Activated T-helper 1 cell treated with anti-CD3 and anti-CD28 coated beads, Interleukin-12 subunit alpha, Interleukin-12 subunit beta, Interleukin-2, Interleukin-4 antibody, amounts not matched to agents 30 ng/mL and 10 ng/mL and 1 ng/mL, durations not matched to agents 14 hours and 24 hours and 36 hours (primary cell): ENCODE measurements around the gene TRABD2A. TPM values are rescaled to one million over a fixed set of nuclear protein-coding genes. Genes with fewer than 3 reads are reported as not detected.
A peak's percentile ranks its signal among the peaks of the same experiment; 100 is the strongest.
"Not testable (repeated sequence)": the region's sequence is repeated elsewhere in the genome, so short reads cannot be mapped to it uniquely, and the experiment has no call there.

Experiments used
- DNase-seq: peaks from one replicate; pipeline ENCODE4 v3.0.0; 2021; ENCODE audit warnings: low spot score
- H3K27ac Mint-ChIP-seq: one replicate; pipeline ENCODE4 v1.8.0; 2021; ENCODE audit warnings: mild to moderate bottlenecking, mixed read lengths
- H3K27me3 Mint-ChIP-seq: one replicate; pipeline ENCODE4 v1.8.0; 2022; ENCODE audit warnings: mild to moderate bottlenecking, moderate library complexity, mixed read lengths; ENCODE audit not compliant: insufficient read depth
- H3K36me3 Mint-ChIP-seq: one replicate; pipeline ENCODE4 v1.8.0; 2021; ENCODE audit warnings: low read depth, mixed read lengths
- H3K4me1 Mint-ChIP-seq: one replicate; pipeline ENCODE4 v1.8.0; 2021; ENCODE audit warnings: low read depth, mixed read lengths
- H3K4me3 Mint-ChIP-seq: one replicate; pipeline ENCODE4 v1.8.0; 2021; ENCODE audit warnings: mild to moderate bottlenecking, moderate library complexity, mixed read lengths
- H3K9me3 Mint-ChIP-seq: one replicate; pipeline ENCODE4 v1.8.0; 2021; ENCODE audit warnings: mixed read lengths
- intact Hi-C: fragments of 100-400 bp; cut with micrococcal nuclease; formaldehyde crosslinking; loops from one replicate; pipeline ENCODE4 v1.15.1; 2024
- total RNA-seq: library from RNA; stranded (reverse); gene quantifications from 2 replicates; pipeline ENCODE4 v1.2.3, GENCODE V29; 2022

Gene TRABD2A
- total RNA-seq, 1 donor from 2014 or later, result 62.1 TPM

GRCh38 chr2:84882775-84883550 lies 2.1 kb upstream of the TRABD2A start:
- no peaks in the 10 kb centered on the region for H3K27me3 Mint-ChIP-seq
- no peak for DNase-seq
- H3K27ac Mint-ChIP-seq, result peak overlapping the region; percentile 99
- intact Hi-C loops, result loop anchor here (1.0 kb wide), 5 partner anchors 22 to 388 kb away; partner anchors contain the start of genes DNAH6 and TMSB10
- H3K4me3 Mint-ChIP-seq, result peak overlapping the region; percentile 97
- peaks cover 68% of the 10 kb centered on the region for H3K4me1 Mint-ChIP-seq
- H3K9me3 Mint-ChIP-seq, result no peaks in the 10 kb centered on the region
- peaks cover 3% of the 10 kb centered on the region for H3K36me3 Mint-ChIP-seq

DNA sequence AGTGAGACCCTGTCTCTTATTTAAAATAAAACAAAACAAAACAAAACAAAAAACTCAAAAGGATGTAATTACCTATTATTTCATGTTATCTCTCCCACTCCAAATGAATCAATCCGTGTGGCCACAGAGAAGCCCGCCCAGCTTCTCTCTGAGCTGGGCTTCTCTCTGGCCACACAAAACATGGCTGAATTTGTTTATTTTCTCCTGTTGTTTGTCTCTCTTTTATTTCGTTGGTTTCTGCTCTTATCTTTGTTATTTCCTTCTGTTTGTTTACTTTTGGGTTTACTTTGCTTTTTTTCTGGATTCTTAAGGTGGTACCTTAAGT lies 1.5 kb upstream of the TRABD2A start:
- H3K4me1 Mint-ChIP-seq, result peaks cover 71% of the 10 kb centered on the region
- intact Hi-C loops, result loop anchor here (1.0 kb wide), 5 partner anchors 23 to 387 kb away; partner anchors contain the start of genes DNAH6 and TMSB10
- H3K4me3 Mint-ChIP-seq, result peak overlapping the region; percentile 97
- DNase-seq, result no peak
- H3K9me3 Mint-ChIP-seq, result no peaks in the 10 kb centered on the region
- H3K27me3 Mint-ChIP-seq, result no peaks in the 10 kb centered on the region
- peak overlapping the region; percentile 99 for H3K27ac Mint-ChIP-seq
- peaks cover 6% of the 10 kb centered on the region for H3K36me3 Mint-ChIP-seq

DNA sequence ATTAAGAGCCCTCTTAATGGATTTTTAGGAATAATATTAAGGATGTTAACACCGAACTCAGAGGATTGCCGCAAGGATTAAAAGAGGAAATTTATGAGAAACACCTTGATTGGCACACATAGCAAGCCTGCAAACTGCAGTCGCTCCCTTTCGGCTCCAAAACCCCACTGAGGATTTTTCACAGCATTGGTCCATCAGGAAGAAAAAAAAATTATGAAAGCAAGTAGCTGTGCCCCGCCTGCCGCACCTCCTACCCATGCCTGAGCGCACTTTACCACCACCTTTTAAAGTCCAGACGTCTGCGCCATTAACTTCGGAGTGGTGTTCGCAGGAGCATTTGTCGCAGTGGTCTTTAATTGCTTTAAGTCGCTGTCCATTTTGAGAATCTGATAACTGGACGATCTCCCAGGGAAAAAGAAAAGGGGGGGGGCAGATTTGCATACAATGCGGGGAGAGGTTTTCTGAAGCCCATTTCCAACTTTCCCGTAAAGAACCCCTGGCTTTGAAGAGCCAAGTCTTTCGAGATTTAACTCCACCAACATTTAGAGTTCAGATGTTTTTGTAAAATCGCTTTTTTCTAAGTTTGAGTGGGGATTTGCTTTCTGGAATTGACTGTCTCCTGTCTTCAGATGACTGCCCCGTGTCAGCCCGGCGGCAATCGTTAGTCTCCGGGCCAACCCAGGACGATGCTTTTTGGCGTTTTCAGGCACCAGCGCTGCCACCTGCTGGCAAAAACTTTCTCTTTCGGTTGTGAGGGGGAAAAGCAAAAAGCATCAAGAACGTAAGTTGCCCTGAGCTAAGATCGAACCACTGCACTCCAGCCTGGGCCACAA lies 913 bp upstream of the TRABD2A start:
- Mint-ChIP-seq H3K36me3 (peaks cover 6% of the 10 kb centered on the region), H3K4me1 (peaks cover 71% of the 10 kb centered on the region), H3K27me3 (no peaks in the 10 kb centered on the region), H3K9me3 (no peaks in the 10 kb centered on the region), H3K4me3 (peak overlapping the region; percentile 97), H3K27ac (peak overlapping the region; percentile 99)
- DNase-seq, result peak; percentile 81
- intact Hi-C loops, result loop anchor here (1.0 to 2.0 kb wide), 8 partner anchors 17 to 422 kb away; partner anchors contain the start of genes DNAH6, SUCLG1 and TMSB10

DNA sequence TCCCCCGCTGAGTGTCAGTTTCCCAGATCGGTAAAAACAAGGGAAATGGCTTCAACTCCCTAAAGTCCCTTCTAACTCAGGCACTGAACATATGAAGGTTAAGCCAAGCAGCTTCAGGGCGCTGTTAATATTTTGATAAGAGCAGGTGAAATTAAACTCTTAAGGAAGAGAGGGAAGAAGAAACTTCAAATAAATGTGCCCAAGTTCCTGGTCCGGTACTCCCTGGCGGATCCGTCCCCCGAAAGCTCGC lies 564 bp downstream of the TRABD2A start:
- Mint-ChIP-seq H3K4me3 (peak overlapping the region; percentile 98), H3K27me3 (no peaks in the 10 kb centered on the region), H3K36me3 (peaks cover 14% of the 10 kb centered on the region), H3K27ac (peak overlapping the region; percentile 95), H3K4me1 (peaks cover 73% of the 10 kb centered on the region), H3K9me3 (no peaks in the 10 kb centered on the region)
- intact Hi-C loops, result loop anchor here (1.0 to 2.0 kb wide), 3 partner anchors 8 to 32 kb away; no protein-coding TSS in a partner anchor
- no peak for DNase-seq

DNA sequence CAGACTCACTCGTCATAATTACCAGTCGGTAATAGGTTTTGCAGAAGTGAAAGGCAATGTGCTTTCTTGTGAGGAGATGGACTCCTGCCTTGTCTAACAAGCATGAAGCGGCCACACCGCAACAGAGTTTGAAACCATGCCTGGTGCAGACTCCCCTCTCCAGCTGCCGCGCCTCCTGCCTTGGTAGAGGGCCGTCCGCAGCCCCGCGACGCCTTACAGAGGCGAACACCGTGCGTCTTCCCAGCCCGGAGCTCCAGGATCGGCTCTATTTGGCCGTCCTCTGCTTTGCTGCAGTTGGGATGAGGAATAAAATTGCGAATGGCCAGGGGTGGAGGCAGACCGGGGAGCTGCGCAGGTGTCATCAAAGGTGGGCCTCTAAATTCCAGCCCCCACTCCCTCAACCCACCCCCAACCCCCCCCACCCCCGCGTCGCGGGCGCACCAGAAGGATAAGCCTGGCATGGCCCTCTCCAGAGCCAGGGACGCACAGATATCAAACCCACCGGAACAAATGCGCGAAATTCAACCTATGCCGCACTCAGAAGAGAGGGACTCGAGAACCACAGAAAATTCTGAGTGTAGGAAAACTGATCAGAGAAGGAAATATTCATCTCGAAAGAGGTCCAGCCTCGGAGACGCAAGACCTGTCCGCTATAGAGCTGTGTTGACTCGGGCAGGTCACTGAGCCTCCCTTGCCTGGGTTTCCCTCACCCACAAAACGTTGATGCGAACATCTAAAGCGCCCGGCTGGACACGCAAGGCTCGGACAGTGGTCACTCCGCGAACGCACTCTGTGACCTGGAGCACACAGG lies 1.1 kb downstream of the TRABD2A start:
- Mint-ChIP-seq H3K9me3 (no peaks in the 10 kb centered on the region), H3K4me3 (peak overlapping the region; percentile 98), H3K27ac (peak overlapping the region; percentile 95), H3K27me3 (no peaks in the 10 kb centered on the region), H3K36me3 (peaks cover 20% of the 10 kb centered on the region), H3K4me1 (peaks cover 76% of the 10 kb centered on the region)
- no peak for DNase-seq
- intact Hi-C loops, result loop anchor here (1.0 to 2.0 kb wide), 3 partner anchors 9 to 31 kb away; no protein-coding TSS in a partner anchor

- Mint-ChIP-seq H3K27me3 (no peaks in the 10 kb centered on the region), H3K4me1 (peaks cover 76% of the 10 kb centered on the region), H3K9me3 (no peaks in the 10 kb centered on the region), H3K4me3 (peak overlapping the region; percentile 98), H3K27ac (peak overlapping the region; percentile 95), H3K36me3 (peaks cover 27% of the 10 kb centered on the region)
- DNase-seq, result no peak
- intact Hi-C loops, result no loop called here
Measured at GRCh38 chr2:84878896-84879583, 1.8 kb downstream of the TRABD2A start.

- H3K4me3 Mint-ChIP-seq, result peak overlapping the region; percentile 98
Measured at GRCh38 chr2:84878459-84878858, 2.4 kb downstream of the TRABD2A start.

GRCh38 chr2:84876369-84876768 lies 4.5 kb downstream of the TRABD2A start:
- Mint-ChIP-seq H3K9me3 (no peaks in the 10 kb centered on the region), H3K27me3 (no peaks in the 10 kb centered on the region), H3K4me3 (peak overlapping the region; percentile 6), H3K27ac (peak overlapping the region; percentile 25), H3K4me1 (peaks cover 67% of the 10 kb centered on the region), H3K36me3 (peaks cover 36% of the 10 kb centered on the region)
- intact Hi-C loops, result no loop called here
- no peak for DNase-seq

More at GRCh38 chr2:84878459-84878858, 2.4 kb downstream of the TRABD2A start:
- H3K27me3 Mint-ChIP-seq, result no peaks in the 10 kb centered on the region
- no peaks in the 10 kb centered on the region for H3K9me3 Mint-ChIP-seq
- H3K36me3 Mint-ChIP-seq, result peaks cover 30% of the 10 kb centered on the region
- H3K4me1 Mint-ChIP-seq, result peaks cover 76% of the 10 kb centered on the region
- DNase-seq, result no peak
- H3K27ac Mint-ChIP-seq, result peak overlapping the region; percentile 54
- intact Hi-C loops, result no loop called here

- H3K9me3 Mint-ChIP-seq, H3K27me3 Mint-ChIP-seq, DNase-seq, H3K4me3 Mint-ChIP-seq: not testable (repeated sequence)
- intact Hi-C loops, result loop anchor here (2.0 kb wide), 1 partner anchor 93 kb away; no protein-coding TSS in a partner anchor
- Mint-ChIP-seq H3K27ac (peak overlapping the region; percentile 88), H3K4me1 (peaks cover 66% of the 10 kb centered on the region), H3K36me3 (peaks cover 38% of the 10 kb centered on the region)
Measured at GRCh38 chr2:84875619-84876018, 5.3 kb downstream of the TRABD2A start.

DNA sequence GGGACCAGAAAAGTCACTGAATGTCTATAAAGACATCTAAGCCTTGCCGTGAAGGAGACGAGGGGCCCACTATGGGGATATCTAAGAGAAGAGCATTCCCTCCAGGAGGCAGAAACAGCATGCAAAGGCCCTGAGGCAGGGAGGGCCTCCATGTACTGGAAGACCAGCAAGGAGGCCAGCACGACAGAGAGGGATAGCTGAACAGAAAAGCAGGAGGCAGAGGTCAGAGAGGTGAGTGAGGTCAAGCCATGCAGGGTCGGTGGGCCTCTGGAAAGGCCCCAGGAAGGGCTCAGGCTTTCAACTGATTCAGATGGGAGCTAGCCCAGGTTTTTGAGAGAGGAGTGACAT lies 5.7 kb downstream of the TRABD2A start:
- Mint-ChIP-seq H3K4me3 (peak overlapping the region; percentile 67), H3K4me1 (peaks cover 71% of the 10 kb centered on the region), H3K9me3 (no peaks in the 10 kb centered on the region), H3K27me3 (no peaks in the 10 kb centered on the region), H3K36me3 (peaks cover 41% of the 10 kb centered on the region), H3K27ac (peak overlapping the region; percentile 88)
- no peak for DNase-seq
- intact Hi-C loops, result loop anchor here (2.0 kb wide), 1 partner anchor 92 kb away; no protein-coding TSS in a partner anchor

DNA sequence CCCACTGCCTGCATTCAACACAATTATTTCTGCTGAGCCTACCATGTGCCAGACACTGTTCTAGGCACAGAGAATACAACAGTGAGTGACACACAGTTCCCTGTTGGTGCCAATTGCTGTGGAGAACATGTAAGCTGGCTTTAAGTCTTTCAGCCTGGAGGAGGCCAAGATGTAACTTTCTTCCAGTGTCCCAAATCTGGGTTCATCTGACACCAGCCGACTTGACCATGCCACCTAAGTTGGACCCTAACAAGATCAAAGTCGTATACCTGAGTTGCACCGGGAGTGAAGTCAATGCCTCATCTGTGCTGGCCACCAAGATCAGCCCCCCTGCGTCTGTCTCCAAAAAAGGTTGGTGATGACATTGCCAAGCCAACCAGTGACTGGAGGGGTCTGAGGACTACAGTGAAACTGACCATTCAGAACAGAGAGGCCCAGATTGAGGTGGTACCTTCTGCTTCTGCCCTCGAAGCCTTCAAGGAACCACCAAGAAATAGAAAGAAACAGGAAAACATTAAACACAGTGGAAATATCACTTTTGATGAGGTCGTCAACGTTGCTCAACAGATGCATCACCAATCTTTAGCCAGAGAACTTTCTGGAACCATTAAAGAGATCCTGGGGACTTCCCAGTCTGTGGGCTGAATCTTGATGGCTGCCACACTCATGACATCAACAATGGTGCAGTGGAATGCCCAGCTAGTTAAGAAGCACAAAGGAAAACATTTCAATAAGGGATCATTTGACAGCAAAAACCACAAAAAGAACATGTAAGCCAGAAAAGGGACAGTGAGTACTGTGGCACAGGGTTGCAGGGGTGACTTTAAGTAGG lies 6.3 kb downstream of the TRABD2A start:
- Mint-ChIP-seq H3K9me3 (no peaks in the 10 kb centered on the region), H3K27me3 (no peaks in the 10 kb centered on the region), H3K36me3 (peaks cover 44% of the 10 kb centered on the region), H3K27ac (peak overlapping the region; percentile 88), H3K4me3 (peak overlapping the region; percentile 67), H3K4me1 (peaks cover 73% of the 10 kb centered on the region)
- intact Hi-C loops, result loop anchor here (2.0 kb wide), 1 partner anchor 92 kb away; no protein-coding TSS in a partner anchor
- DNase-seq, result no peak
